NCI-H146 treated with DMSO at 0.1 percent for 48 hours (cell line): ENCODE measurements around the gene CTDSPL2.
"Not testable (repeated sequence)": the region's sequence is repeated elsewhere in the genome, so short reads cannot be mapped to it uniquely, and the experiment has no call there.

Source experiments
- DNase-seq: peaks from one replicate; lab custom pipeline; 2025; ENCODE audit not compliant: unreplicated experiment; lab: John Stamatoyannopoulos, UW

The CTDSPL2 gene

DNA sequence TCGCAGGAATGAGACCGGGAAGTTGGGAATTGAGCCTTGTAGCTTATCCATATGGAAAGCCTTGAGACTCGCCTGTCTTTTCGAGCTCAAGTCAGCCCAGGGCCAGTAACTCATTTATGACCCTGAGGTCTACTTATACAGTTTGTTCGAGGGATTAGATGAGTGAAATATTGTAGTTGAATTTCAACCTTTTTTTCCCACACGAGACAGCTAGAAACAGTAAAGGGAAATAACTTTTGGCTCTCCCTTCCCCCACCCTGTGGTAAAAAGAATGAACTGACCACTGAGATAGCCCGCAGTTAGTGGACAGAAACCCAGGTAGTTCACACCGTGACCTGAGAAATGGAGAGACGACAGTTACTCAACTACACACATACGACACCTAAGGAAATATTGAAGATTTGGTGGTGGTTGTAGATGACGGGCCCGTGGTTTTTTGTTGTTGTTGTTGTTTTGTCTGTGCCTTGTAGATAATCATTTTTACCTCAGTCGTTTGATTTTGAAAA, 110.4 kb downstream of the CTDSPL2 start:
- peak; percentile 0 for DNase-seq

DNA sequence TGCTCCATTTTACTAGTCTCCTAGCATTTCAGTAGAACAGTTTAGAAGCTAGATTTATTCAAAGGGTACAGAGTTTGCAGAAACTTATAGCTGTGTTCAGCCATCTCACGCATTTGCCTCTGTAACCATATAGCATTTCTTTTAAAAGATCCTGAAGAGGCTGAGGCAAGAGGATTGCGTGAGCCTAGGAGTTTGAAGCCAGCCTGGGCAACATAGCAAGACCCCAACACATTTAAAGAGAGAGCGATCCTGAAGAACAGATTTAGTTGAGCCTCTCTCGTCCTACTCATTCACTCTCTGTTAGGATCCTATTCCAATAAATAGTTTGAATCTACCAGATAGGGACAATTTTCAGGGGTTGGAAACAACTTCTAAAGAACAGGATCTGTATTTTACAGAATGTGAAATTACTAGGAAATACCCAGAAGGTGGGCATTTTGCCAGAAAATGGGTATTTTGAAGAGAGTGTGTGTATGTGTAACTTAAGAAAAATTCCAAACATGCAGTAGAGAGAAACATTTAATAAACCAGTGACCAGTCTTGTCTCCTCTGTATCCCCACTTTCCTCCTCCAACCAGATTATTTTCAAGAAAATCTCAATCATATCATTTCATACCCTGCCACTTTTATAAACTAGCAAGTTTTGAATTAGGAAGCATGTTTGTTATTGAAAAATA, 114.0 kb downstream of the CTDSPL2 start:
- no peak for DNase-seq

DNA sequence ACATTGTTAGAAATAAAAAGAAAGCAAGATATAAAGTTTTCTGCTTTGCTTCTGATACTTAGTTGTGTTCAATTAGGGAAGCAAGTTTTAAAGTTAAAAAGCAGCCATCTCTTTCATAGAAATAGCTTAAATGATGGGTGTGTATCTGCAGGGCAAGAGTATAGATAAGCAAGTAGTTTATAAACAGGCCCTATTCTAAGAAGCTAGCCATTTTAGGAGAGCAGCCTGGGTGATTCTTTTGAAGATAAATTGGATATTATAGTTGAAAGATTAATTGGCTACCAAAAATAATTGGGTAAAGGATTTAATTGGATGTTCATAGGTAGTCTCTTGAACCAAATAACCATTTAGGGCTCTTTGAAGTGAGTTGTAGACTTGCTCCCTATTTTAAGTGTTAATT, 115.2 kb downstream of the CTDSPL2 start:
- no peak for DNase-seq

DNA sequence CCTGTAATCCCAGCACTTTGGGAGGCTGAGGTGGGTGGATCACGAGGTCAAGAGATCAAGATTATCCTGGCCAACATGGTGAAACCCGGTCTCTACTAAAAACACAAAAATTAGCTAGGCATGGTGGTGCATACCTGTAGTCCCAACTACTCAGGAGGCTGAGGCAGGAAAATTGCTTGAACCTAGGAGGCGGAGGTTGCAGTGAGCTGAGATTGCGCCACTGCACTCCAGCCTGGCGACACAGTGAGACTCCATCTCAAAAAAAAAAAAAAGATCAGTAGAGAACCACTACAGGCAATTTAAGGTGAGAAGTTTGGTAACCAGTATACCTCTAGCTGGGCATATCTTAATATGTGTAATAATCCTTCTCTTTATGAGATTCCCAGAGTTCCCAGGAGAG, 117.3 kb downstream of the CTDSPL2 start:
- DNase-seq: not testable (repeated sequence)

DNA sequence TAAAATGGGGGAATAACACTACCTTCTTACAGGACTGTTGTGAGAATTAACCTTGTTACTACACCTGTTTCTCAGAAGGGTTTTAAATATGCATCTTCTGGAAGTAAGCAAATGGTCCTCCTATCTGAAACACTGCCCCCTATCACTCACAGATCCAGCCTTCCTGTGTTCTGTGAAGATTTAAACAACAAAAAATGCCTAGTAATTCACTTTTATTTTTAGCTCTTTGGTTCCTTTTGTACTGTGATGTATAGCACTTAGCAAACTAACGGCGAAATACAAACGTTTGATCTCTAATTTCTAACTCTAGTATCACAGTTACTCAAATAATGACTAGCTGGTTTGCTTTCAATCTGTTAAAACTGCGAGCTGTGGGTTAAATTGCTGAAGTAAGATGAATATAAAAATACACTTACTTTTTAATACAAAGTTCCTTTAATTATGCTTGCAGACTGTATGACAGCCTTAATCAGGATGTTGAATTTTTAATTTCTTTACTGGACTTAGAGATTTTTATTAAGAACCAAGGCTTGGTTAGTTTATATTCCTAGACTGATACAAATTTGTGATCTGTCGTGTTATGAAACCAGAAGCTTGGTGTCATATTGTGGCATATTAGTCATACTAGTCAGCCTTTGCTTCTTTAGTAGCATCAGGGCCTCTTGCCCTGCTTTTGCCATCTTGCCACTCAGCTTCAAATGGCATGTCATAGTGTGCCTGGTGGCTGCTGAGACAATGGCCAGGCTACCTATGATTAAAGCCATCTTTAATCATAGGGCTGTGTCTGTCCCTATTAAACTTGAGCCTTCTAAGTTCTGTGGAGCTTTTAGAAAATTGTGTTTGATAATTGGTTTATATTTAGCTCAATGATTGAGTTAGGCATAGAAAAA, 118.7 kb downstream of the CTDSPL2 start:
- DNase-seq: no peak

DNA sequence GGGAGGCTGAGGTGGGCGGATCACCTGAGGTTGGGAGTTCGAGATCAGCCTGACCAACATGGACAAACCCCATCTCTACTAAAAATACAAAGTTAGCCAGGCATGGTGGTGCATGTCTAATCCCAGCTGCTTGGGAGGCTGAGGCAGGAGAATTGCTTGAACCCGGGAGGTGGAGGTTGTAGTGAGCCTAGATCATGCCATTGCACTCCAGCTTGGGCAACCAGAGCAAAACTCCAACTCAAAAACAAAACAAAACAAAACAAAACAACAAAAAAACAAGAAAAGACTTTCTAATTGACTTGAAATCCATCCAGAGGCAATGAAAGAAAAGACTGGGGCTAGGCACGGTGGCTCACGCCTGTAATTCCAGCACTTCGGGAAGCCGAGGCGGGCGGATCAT, 121.7 kb downstream of the CTDSPL2 start:
- DNase-seq: not testable (repeated sequence)

DNA sequence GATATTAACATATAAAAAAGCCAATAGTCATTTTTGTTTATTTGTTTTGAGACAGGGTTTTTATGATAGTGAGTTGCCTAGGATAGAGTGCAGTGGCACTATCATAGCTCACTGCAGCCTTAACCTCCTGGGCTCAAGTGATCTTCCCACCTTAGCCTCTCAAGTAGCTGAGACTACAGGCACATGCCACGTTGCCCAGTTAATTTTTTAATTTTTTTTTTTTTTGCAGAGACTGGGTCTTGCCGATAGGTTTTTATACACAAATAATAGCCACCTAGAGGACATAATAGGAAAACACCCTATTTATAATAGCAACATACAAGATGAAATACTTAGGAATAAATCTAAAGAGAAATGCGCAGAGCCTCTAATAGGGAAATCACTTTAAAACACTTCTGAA, 122.8 kb downstream of the CTDSPL2 start:
- no peak for DNase-seq

DNA sequence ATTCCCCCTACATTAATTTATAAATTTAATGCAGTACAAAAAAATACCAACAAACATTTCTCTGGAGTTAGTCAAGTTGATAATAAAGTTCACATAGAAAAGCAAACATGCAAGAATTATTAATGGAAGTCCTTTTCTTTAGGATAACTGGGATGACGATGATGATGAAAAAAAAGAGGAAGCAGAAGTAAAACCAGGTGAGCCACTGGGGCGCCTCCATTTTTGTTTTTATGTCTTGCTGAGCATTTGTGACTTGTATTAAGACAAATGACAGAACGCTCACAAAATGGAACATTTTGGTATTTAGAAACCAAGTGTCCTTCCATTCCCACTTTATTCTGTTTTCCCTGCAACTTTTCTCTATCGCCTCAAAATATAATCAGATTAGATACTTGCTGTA, 123.3 kb downstream of the CTDSPL2 start:
- DNase-seq: no peak

DNA sequence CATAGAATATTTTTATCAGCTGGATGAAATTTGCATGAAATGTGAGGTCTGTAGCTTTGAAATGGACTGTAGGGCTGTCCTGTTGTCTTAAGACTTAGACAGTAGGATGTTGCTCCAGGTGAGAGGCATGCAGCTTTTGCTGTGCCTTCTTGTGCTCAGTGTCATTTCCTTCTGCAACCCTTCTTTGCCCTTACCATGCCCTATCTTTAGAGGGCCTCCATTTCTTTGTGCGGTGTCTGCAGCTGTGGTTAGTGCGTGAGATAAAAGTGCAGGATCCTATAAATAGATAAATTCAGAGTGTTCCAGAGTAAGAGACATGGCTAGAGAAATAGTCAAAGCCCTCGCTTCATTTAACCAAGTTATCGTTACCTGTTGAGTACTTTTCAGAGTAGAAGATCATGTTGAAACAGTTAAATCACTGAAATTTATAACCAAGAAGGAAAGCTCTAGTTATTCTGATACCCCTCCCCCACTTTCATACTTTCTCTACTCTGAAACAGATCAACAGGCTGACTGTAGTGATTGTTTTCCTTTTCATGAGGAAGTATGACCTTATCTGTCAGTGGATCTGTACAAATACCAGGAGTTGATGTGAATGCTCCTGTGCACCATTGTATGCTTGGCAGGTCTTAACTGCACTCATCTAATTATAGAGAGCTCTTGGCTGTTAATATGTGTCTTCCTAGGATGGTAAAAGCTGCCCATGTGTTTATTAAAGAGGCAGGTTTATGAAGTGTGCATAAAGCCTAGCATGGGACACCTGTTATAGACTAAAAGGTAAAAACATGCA, 127.7 kb downstream of the CTDSPL2 start:
- DNase-seq: no peak

DNA sequence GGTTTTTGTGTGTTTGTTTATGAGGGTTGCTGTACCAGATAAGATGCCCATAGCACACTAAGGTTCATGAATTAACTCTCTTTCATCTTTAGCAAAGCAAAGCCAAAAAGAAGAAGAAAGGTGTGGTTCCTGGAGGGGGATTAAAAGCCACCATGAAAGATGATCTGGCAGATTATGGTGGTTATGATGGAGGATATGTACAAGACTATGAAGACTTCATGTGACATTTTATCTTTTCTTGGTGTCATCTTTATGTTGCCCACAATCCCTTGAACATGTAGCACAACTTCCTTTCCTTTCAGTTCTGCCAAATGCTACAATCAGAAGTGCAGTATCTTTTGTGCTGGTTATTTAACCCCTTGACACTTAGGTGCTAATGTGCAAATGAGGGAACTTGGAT, 133.5 kb downstream of the CTDSPL2 start:
- DNase-seq: not testable (repeated sequence)

DNA sequence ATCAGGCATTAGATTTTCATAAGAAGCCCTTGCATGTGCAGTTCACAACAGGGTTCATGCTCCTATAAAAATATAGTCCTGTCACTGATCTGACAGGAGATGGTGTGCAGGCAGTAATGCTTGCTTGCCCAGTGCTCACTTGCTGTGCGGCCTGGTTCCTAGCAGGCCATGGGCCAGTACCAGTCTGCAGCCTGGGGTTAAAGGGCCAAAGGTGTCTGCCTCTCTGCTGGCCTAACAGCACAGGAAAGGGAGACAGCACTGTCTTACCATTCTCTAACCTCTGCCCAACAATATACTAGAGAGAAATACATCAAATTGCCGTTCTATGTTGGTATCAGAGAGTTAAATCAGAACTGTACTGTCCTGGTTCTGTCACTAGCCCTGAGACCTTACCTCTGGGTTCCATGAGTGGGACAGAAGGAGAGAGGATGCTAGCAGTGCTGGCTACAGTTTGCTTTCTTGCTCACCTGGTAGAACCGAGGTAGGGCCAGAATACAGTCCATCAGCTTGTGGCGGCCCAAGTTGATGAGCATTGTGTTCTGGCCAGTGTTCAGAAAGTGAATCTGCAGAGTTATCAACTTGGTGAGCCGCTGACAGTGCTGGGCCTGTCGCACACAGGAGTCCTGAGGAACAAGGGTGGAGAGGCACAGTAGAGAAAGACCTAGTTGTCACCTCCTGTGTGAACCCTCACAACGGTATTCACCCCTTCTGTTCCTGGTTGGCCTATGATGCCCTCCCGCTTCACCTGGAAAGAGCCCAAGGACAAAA, 138.1 kb downstream of the CTDSPL2 start:
- no peak for DNase-seq

DNA sequence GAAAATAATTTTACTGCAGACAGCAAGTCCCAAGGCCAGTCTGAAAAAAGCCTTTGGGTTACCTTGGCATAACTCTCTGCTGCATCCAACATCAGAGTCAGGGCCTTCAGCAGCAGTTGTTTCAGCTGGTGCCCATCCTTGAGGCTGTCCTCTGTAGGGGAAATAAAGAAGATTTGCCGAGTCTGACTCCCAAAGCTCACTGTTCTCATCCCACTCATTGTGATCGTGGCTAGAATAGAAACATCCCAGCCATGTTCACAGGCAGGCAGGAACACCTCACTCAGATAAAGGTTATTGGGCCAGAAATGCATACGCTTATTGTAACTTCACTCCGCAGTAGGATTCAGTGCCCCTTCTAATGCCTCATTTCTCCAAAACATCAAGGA, 138.7 kb downstream of the CTDSPL2 start:
- no peak for DNase-seq

DNA sequence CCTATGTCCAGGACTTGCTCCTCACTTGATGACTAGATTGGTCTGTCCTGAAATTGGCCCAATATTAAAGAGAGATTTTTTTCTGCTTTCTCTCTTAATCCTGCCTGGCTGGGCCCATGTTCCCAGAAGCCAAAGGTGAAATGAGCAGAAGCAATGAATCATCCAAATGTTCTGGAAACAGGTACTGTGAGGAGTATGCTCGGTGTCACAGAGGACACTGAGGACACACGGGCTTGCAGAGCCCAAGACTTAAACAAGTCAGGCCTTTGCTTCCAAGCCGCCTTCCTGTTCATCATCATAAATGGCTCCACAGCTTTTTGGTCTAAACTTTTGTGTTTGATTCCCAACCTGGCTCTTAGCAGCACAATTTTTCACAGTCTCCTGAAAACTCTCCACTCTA, 140.9 kb downstream of the CTDSPL2 start:
- DNase-seq: no peak

DNA sequence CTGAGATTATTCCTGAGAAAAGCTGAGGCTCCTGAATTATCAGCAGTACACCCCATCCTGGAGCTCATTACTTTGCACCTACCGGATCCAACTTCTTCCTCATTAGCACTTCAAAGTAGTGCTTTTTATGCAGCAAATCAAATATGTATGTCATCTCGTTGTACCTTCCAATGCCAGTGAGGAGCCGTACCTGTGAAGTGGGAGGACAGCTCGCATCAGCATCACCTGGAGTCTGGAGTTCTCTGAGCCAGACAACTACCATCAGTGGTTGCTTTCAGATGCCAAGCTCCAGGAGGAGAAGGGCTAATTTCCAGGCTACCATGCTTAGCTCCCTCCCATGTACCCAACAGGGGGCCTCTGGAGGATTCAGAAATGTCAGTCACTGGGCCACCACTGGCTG, 141.9 kb downstream of the CTDSPL2 start:
- DNase-seq: no peak

DNA sequence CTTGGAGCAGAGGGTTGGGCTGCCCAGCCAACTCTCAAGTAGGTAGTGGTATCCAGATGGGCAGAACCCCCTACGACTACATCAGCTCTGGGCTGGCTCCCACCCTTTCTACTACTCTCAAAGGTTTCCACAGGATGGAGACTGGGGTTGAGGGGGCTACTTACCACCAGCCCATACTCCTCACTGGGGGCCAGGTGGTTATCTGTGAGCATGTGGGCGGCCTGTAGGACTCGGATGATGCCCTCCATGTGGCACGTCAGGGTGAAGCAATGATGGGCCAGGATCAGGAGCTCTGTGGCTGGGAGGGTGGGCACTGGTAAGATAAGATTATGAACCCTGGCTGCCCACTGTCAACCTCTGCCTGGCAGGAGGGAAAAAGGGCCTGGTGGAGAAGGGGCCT, 142.9 kb downstream of the CTDSPL2 start:
- DNase-seq: no peak

DNA sequence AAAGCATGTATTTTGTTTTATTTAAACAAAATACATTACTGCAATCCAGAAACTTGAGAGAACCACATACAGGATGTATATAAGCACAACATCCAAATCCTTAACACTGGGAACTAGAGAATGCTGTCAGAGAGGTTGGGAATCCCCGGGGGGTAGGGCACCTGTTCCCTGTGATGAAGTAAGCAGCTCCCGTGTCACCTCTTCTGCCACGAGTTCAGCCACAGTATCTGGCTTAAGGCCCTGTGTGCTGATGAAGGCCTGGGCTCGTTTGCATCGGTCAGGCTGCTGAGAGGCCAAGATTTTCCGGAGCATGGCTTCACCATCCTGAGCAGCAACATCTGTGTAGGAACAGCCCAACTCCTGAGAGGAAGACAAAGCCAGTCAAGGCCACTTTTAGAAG, 146.0 kb downstream of the CTDSPL2 start:
- no peak for DNase-seq

DNA sequence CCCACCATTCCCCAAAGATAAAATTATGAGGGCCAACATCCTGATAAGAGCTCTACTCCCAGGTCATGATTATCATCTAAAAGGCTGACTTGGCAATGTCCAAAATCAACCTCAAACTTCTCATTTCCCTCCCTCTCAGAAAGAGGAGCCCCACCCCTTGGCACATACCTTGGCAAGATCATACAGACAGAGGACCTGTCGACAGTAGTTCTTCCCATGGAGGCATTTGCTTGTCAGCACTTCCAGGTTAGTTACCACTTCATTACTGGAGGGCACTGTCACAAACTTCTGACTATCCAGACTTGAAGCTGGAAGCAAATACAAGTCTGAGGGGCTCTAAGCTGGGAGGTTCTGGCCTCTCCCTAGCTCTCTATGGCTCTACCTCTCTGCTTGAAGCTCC, 147.3 kb downstream of the CTDSPL2 start:
- DNase-seq: no peak
